HCT116 (cell line): Measurements from ENCODE around the gene ENSA.
"Not testable (repeated sequence)": the region's sequence is repeated elsewhere in the genome, so short reads cannot be mapped to it uniquely, and the experiment has no call there.

ENCODE experiments used
- CEBPB ChIP-seq: IDR thresholded peaks from 2 replicates; pipeline ENCODE4 v1.6.1; 2012; ENCODE audit warnings: low read depth
- CTCF ChIP-seq, 3 experiments: fragments of 200-600 bp in 1 of 3; sonication (generic) in 1 of 3; IDR thresholded peaks in 2 of 3; conservative IDR thresholded peaks in 1 of 3; 2 replicates each; pipeline ENCODE4 v1.5.1; 2012 to 2017; ENCODE audit warnings: low read depth in 2 of 3, low read length in 2 of 3, antibody characterized with exemption in 1 of 3, borderline replicate concordance in 1 of 3, control low read depth in 1 of 3, mild to moderate bottlenecking in 1 of 3, mixed read lengths in 1 of 3, mixed run types in 1 of 3, moderate library complexity in 1 of 3; ENCODE audit not compliant: insufficient read depth in 1 of 3
- EZH2 ChIP-seq: fragments of 200-600 bp; sonication (generic); IDR thresholded peaks from 2 replicates; pipeline ENCODE4 v1.6.1; 2017; ENCODE audit warnings: antibody characterized with exemption, mixed run types
- MAX ChIP-seq: IDR thresholded peaks from 2 replicates; pipeline ENCODE4 v1.6.1; 2012
- POLR2A ChIP-seq: IDR thresholded peaks from 2 replicates; pipeline ENCODE4 v1.7.0; 2011; ENCODE audit warnings: borderline replicate concordance; ENCODE audit not compliant: insufficient read depth, insufficient read length; ENCODE audit errors: extremely low read depth
- POLR2AphosphoS5 ChIP-seq: IDR thresholded peaks from 2 replicates; pipeline ENCODE4 v1.6.1; 2011; ENCODE audit warnings: mild to moderate bottlenecking, low read depth, low read length, moderate library complexity
- SP1 ChIP-seq: IDR thresholded peaks from 2 replicates; pipeline ENCODE4 v1.6.1; 2012; ENCODE audit warnings: low read depth

GRCh38 chr1:150641126-150641815 is 11.9 kb upstream of the ENSA start:
- not testable (repeated sequence) for TF ChIP-seq EZH2; CTCF (IDR thresholded peaks at IDR 0.05 in 2 of 3, conservative IDR thresholded peaks at IDR 0.05 in 1 of 3; ENCODE audit: borderline replicate concordance in 1 of 3, insufficient read depth in 1 of 3, low read depth in 2 of 3, low read length in 2 of 3); POLR2A; CEBPB; SP1; MAX; POLR2AphosphoS5
